GM19025 (cell line): ENCODE results near the gene SNX19.
"Not testable (repeated sequence)": the region's sequence is repeated elsewhere in the genome, so short reads cannot be mapped to it uniquely, and the experiment has no call there.

Experiments used
- ATAC-seq: cut with Tn5 transposase; IDR thresholded peaks from one replicate; pipeline ENCODE4 v1.9.1; 2021; ENCODE audit warnings: mild to moderate bottlenecking, low read depth, moderate library complexity; ENCODE audit not compliant: unreplicated experiment

SNX19 gene

GRCh38 chr11:130874396-130874795, 41.9 kb downstream of the SNX19 start:
- no peak for ATAC-seq

GRCh38 chr11:130873761-130874160, 42.5 kb downstream of the SNX19 start:
- ATAC-seq = no peak

- ATAC-seq = no peak
Observed at GRCh38 chr11:130872981-130873380, 43.3 kb downstream of the SNX19 start.

- ATAC-seq = no peak
Observed at GRCh38 chr11:130872513-130872912, 43.8 kb downstream of the SNX19 start.

GRCh38 chr11:130872102-130872501, 44.2 kb downstream of the SNX19 start:
- ATAC-seq = no peak

GRCh38 chr11:130871616-130872015, 44.7 kb downstream of the SNX19 start:
- ATAC-seq = no peak

GRCh38 chr11:130868721-130869390, 47.4 kb downstream of the SNX19 start:
- no peak for ATAC-seq

- ATAC-seq = no peak
Observed at GRCh38 chr11:130868086-130868710, 48.1 kb downstream of the SNX19 start.

- no peak for ATAC-seq
Observed at GRCh38 chr11:130866831-130867230, 49.4 kb downstream of the SNX19 start.

- no peak for ATAC-seq
Observed at GRCh38 chr11:130865774-130866114, 50.5 kb downstream of the SNX19 start.

GRCh38 chr11:130865091-130865773, 51.0 kb downstream of the SNX19 start:
- no peak for ATAC-seq

GRCh38 chr11:130861902-130862860, 54.1 kb downstream of the SNX19 start:
- no peak for ATAC-seq

GRCh38 chr11:130861283-130861682, 55.0 kb downstream of the SNX19 start:
- no peak for ATAC-seq

GRCh38 chr11:130859886-130860285, 56.4 kb downstream of the SNX19 start:
- ATAC-seq = no peak

GRCh38 chr11:130858215-130858614, 58.1 kb downstream of the SNX19 start:
- ATAC-seq = no peak

GRCh38 chr11:130855707-130856106, 60.6 kb downstream of the SNX19 start:
- not testable (repeated sequence) for ATAC-seq

- ATAC-seq = no peak
Observed at GRCh38 chr11:130854483-130854882, 61.8 kb downstream of the SNX19 start.

- ATAC-seq = no peak
Observed at GRCh38 chr11:130852589-130852988, 63.7 kb downstream of the SNX19 start.

GRCh38 chr11:130850185-130850944, 65.9 kb downstream of the SNX19 start:
- ATAC-seq = no peak

GRCh38 chr11:130849215-130849568, 67.1 kb downstream of the SNX19 start:
- ATAC-seq = no peak
